H1 (cell line): ENCODE data around the gene PECR. TPM values are rescaled to one million over a fixed set of nuclear protein-coding genes. Genes with fewer than 3 reads are reported as not detected.

Experiments
- CBX8 ChIP-seq: fragments of 300-800, 300-1000 bp; sonication (generic); IDR thresholded peaks from 2 replicates; pipeline ENCODE4 v1.7.1; 2016; ENCODE audit warnings: low read depth, low read length, borderline replicate concordance
- JUND ChIP-seq: IDR thresholded peaks from 2 replicates; pipeline ENCODE4 v1.6.1; 2011; ENCODE audit warnings: mild to moderate bottlenecking, improper control_type of control experiment, low read length
- PHF8 ChIP-seq: fragments of 200-600 bp; sonication (generic); conservative IDR thresholded peaks from 2 replicates; pipeline ENCODE4 v1.7.1; 2012; ENCODE audit warnings: low read depth, mild to moderate bottlenecking, inconsistent platforms, low read length, moderate library complexity
- RNF2 ChIP-seq: fragments of 200-900, 300-1000 bp; sonication (generic); IDR thresholded peaks from 2 replicates; pipeline ENCODE4 v1.7.1; 2016; ENCODE audit warnings: borderline replicate concordance, low read depth, mild to moderate bottlenecking, antibody characterized with exemption, low read length; ENCODE audit not compliant: poor library complexity, severe bottlenecking; ENCODE audit errors: missing control alignments
- SIN3A ChIP-seq, 2 experiments: IDR thresholded peaks in 1 of 2; conservative IDR thresholded peaks in 1 of 2; 2 replicates each; pipeline ENCODE4 v1.6.1; 2011 to 2012; ENCODE audit warnings: low read length in 2 of 2, improper control_type of control experiment in 1 of 2, low read depth in 1 of 2, mild to moderate bottlenecking in 1 of 2
- SIX5 ChIP-seq: IDR thresholded peaks from 2 replicates; pipeline ENCODE4 v1.6.1; 2011; ENCODE audit warnings: mild to moderate bottlenecking, low read depth, low read length
- TAF7 ChIP-seq: optimal IDR thresholded peaks from 2 replicates; pipeline ENCODE3; 2011; ENCODE audit warnings: low read depth, mild to moderate bottlenecking, inconsistent platforms, low read length, moderate library complexity, borderline replicate concordance
- TBP ChIP-seq: IDR thresholded peaks from 2 replicates; pipeline ENCODE4 v1.6.1; 2011; ENCODE audit warnings: low read depth, low read length, improper control_type of control experiment
- YY1 ChIP-seq: IDR thresholded peaks from 2 replicates; pipeline ENCODE4 v1.6.1; 2011; ENCODE audit warnings: low read depth, mild to moderate bottlenecking, low read length
- polyA plus RNA-seq, 7 experiments: library from polyadenylated mRNA; depleted of rRNA in 3 of 7; stranded (reverse) in 5 of 7; unstranded in 2 of 7; fragments of >200 nt in 5 of 7; fragments of 200-250 nt in 2 of 7; gene quantifications; 1 replicate in 5 of 7; 2 replicates in 1 of 7; 4 replicates in 1 of 7; pipeline versions ENCODE4 v1.2.1 to v1.2.3, GENCODE V29; 2011 to 2013; ENCODE audit warnings: missing spikeins in 2 of 7, mixed read lengths in 2 of 7
- total RNA-seq: library from RNA; stranded (reverse); fragmentation: NEBNext Ultra II Directional; extraction: Animal tissue kit (Norgen Biotek cat#: 25700); gene quantifications from 2 replicates; pipeline ENCODE4 v1.2.1, GENCODE V29; 2021
- TF ChIP-seq, protein P1 (sequence below): fragments of 300-600 bp; sonication (generic); IDR thresholded peaks from 2 replicates; pipeline ENCODE4 v1.7.1; 2012; ENCODE audit warnings: low read length, moderate library complexity, mild to moderate bottlenecking, inconsistent platforms; ENCODE audit not compliant: insufficient replicate concordance

Gene PECR
- total and polyA plus RNA-seq, 2 of the 8 experiments (the other 6 are each of a cell fraction or from before 2014, with no cell fraction given): 15.9 to 19.2 TPM

- TF ChIP-seq, protein P1, sequence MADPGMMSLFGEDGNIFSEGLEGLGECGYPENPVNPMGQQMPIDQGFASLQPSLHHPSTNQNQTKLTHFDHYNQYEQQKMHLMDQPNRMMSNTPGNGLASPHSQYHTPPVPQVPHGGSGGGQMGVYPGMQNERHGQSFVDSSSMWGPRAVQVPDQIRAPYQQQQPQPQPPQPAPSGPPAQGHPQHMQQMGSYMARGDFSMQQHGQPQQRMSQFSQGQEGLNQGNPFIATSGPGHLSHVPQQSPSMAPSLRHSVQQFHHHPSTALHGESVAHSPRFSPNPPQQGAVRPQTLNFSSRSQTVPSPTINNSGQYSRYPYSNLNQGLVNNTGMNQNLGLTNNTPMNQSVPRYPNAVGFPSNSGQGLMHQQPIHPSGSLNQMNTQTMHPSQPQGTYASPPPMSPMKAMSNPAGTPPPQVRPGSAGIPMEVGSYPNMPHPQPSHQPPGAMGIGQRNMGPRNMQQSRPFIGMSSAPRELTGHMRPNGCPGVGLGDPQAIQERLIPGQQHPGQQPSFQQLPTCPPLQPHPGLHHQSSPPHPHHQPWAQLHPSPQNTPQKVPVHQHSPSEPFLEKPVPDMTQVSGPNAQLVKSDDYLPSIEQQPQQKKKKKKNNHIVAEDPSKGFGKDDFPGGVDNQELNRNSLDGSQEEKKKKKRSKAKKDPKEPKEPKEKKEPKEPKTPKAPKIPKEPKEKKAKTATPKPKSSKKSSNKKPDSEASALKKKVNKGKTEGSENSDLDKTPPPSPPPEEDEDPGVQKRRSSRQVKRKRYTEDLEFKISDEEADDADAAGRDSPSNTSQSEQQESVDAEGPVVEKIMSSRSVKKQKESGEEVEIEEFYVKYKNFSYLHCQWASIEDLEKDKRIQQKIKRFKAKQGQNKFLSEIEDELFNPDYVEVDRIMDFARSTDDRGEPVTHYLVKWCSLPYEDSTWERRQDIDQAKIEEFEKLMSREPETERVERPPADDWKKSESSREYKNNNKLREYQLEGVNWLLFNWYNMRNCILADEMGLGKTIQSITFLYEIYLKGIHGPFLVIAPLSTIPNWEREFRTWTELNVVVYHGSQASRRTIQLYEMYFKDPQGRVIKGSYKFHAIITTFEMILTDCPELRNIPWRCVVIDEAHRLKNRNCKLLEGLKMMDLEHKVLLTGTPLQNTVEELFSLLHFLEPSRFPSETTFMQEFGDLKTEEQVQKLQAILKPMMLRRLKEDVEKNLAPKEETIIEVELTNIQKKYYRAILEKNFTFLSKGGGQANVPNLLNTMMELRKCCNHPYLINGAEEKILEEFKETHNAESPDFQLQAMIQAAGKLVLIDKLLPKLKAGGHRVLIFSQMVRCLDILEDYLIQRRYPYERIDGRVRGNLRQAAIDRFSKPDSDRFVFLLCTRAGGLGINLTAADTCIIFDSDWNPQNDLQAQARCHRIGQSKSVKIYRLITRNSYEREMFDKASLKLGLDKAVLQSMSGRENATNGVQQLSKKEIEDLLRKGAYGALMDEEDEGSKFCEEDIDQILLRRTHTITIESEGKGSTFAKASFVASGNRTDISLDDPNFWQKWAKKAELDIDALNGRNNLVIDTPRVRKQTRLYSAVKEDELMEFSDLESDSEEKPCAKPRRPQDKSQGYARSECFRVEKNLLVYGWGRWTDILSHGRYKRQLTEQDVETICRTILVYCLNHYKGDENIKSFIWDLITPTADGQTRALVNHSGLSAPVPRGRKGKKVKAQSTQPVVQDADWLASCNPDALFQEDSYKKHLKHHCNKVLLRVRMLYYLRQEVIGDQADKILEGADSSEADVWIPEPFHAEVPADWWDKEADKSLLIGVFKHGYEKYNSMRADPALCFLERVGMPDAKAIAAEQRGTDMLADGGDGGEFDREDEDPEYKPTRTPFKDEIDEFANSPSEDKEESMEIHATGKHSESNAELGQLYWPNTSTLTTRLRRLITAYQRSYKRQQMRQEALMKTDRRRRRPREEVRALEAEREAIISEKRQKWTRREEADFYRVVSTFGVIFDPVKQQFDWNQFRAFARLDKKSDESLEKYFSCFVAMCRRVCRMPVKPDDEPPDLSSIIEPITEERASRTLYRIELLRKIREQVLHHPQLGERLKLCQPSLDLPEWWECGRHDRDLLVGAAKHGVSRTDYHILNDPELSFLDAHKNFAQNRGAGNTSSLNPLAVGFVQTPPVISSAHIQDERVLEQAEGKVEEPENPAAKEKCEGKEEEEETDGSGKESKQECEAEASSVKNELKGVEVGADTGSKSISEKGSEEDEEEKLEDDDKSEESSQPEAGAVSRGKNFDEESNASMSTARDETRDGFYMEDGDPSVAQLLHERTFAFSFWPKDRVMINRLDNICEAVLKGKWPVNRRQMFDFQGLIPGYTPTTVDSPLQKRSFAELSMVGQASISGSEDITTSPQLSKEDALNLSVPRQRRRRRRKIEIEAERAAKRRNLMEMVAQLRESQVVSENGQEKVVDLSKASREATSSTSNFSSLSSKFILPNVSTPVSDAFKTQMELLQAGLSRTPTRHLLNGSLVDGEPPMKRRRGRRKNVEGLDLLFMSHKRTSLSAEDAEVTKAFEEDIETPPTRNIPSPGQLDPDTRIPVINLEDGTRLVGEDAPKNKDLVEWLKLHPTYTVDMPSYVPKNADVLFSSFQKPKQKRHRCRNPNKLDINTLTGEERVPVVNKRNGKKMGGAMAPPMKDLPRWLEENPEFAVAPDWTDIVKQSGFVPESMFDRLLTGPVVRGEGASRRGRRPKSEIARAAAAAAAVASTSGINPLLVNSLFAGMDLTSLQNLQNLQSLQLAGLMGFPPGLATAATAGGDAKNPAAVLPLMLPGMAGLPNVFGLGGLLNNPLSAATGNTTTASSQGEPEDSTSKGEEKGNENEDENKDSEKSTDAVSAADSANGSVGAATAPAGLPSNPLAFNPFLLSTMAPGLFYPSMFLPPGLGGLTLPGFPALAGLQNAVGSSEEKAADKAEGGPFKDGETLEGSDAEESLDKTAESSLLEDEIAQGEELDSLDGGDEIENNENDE: no peak
- TF ChIP-seq TAF7 (no peak), TBP (no peak), RNF2 (no peak), PHF8 (no peak), YY1 (no peak), SIX5 (no peak), SIN3A (conservative IDR thresholded peaks at IDR 0.05 in 1 of 2, IDR thresholded peaks at IDR 0.05 in 1 of 2; ENCODE audit: low read depth in 1 of 2, low read length in 2 of 2) (no peak), CBX8 (no peak), JUND (no peak)
Measured at GRCh38 chr2:216130346-216130971, 48.9 kb upstream of the PECR start (continued).
